ENCODE data around the gene ELP4. TPM values are rescaled to one million over a fixed set of nuclear protein-coding genes. Genes with fewer than 3 reads are reported as not detected.

The ELP4 gene
- total RNA-seq, result 10 to 100 TPM; 28.5 to 37.6 (median 32.3) TPM

DNA sequence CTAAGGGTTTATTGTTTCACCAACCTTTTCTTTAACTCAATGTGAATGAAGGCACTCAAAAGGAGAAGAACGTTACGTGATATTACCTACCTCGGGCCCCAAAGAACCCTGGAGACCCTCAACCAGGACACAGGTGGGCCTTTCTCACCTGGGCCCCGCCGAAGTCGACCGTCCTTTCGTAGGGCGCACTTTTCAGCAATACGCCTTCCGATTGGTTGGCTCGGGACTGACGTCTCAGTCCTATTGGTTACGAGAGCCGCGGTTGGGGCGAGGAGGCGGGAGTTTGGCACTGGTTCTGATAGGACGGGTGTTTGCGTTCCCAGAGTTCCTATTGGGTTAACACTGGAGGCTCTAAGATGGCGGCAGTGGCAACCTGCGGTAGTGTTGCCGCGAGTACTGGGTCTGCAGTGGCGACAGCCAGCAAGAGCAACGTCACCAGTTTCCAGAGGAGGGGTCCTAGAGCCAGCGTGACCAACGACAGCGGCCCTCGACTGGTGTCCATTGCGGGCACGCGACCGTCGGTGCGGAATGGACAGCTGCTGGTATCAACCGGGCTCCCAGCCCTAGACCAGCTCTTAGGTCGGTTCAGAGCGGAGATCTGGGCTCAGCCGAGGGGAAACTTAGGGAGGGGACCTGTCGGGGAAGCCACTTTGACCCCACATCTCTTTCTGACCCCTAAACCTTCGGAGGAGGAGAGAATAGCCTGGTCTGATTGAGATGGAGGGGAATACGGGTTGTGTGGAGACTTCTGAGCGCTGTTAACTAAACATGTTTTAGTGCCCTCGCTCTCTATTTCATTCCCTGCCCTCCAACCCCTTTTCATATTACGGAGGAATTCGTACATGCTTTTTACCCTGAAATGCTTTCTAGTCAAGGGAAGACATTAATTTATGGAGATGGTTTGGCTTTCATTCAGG is at the start of gene ELP4, which contains the start of gene IMMP1L:
Gene ELP4 (plus strand): TSS at position 339 of the 917 bp plus-strand sequence. CDS start 18 bp downstream, at position 357.
Gene IMMP1L (minus strand): TSS at position 194 of the 917 bp plus-strand sequence. CDS start 46,346 bp downstream, outside the sequence.
- peak; percentile 98 to 99 for DNase-seq (ENCODE audit: low spot score in 2 of 2)
- TF ChIP-seq POLR2A (IDR thresholded peaks at IDR 0.05), result peak in 1 of 2 donors; percentile 17
- no peak for TF ChIP-seq EP300 (IDR thresholded peaks at IDR 0.05)
- TF ChIP-seq POLR2AphosphoS5 (IDR thresholded peaks at IDR 0.05), result peak in 2 of 3 donors; percentile 35 to 47
- TF ChIP-seq, protein P1, sequence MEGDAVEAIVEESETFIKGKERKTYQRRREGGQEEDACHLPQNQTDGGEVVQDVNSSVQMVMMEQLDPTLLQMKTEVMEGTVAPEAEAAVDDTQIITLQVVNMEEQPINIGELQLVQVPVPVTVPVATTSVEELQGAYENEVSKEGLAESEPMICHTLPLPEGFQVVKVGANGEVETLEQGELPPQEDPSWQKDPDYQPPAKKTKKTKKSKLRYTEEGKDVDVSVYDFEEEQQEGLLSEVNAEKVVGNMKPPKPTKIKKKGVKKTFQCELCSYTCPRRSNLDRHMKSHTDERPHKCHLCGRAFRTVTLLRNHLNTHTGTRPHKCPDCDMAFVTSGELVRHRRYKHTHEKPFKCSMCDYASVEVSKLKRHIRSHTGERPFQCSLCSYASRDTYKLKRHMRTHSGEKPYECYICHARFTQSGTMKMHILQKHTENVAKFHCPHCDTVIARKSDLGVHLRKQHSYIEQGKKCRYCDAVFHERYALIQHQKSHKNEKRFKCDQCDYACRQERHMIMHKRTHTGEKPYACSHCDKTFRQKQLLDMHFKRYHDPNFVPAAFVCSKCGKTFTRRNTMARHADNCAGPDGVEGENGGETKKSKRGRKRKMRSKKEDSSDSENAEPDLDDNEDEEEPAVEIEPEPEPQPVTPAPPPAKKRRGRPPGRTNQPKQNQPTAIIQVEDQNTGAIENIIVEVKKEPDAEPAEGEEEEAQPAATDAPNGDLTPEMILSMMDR (IDR thresholded peaks at IDR 0.05), result no peak
- Histone ChIP-seq H3K9me3 (no peaks in the 10 kb centered on the region), H3K4me3 (peak within 1 kb of the TSS; percentile 87), H3K4me1 (peaks cover 35% of the 10 kb centered on the region), H3K27ac (peak within 1 kb of the TSS; percentile 86), H3K36me3 (no peaks in the 10 kb centered on the region), H3K27me3 (no peaks in the 10 kb centered on the region)
- 1% methylated on average over 38 of the region's 47 CpGs for WGBS

DNA sequence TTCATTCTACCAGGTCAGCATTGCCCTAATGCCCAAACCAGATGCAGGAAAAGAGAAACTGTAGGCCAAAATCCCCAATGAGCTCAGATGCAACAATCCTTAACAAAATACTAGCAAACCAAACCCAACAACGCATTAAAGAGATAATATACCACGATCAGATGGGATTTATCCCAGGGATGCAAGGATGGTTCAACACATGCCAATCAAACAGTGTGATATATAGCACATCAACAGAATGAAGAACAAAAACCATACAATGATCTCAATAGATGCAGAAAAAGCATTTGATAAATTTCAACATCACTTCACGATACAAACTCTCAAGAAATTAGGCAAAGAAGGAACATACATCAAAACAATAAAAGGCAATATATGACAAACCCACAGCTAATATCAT is 45.1 kb upstream of the ELP4 start:
- Histone ChIP-seq H3K9me3 (peaks cover 14% of the 10 kb centered on the region), H3K27me3 (no peaks in the 10 kb centered on the region), H3K36me3 (peaks cover 5% of the 10 kb centered on the region), H3K4me3 (no peak overlapping the region), H3K27ac (no peak overlapping the region), H3K4me1 (no peaks in the 10 kb centered on the region)
- WGBS, result 88% methylated on average over 3 of the region's 3 CpGs
- no peak for DNase-seq (ENCODE audit: low spot score in 2 of 2)
- no peak for TF ChIP-seq POLR2AphosphoS5 (IDR thresholded peaks at IDR 0.05)
- no peak for TF ChIP-seq POLR2A (IDR thresholded peaks at IDR 0.05)
- TF ChIP-seq EP300 (IDR thresholded peaks at IDR 0.05), result no peak
- TF ChIP-seq, protein P1 (IDR thresholded peaks at IDR 0.05), result no peak

DNA sequence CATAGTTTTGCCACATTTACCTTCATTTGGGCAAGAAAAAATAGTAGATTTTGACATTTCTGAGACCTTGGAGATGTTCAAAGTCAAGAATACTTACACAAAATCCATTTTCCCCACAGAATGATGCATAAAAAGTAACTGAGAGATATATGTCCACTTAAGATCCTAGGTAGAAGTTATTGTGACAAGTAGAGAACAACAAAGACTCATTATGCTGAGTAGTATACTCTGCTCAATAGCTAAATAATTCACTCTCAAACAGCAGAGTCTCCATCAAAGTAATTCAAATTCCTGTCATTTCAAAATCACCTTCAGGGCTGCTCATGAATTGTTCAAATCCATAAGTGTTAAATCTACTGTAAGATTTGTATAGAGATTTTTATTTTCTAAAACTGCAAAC is 35.5 kb upstream of the ELP4 start:
- no peaks in the 10 kb centered on the region for H3K27me3 ChIP-seq
- no peaks in the 10 kb centered on the region for H3K4me1 ChIP-seq
- no peaks in the 10 kb centered on the region for H3K9me3 ChIP-seq
- H3K27ac ChIP-seq, result no peak overlapping the region
- DNase-seq (ENCODE audit: low spot score in 2 of 2), result no peak
- no peak overlapping the region for H3K4me3 ChIP-seq
- H3K36me3 ChIP-seq, result no peaks in the 10 kb centered on the region
- no peak for TF ChIP-seq POLR2A (IDR thresholded peaks at IDR 0.05)
- no peak for TF ChIP-seq POLR2AphosphoS5 (IDR thresholded peaks at IDR 0.05)
- TF ChIP-seq, protein P1 (IDR thresholded peaks at IDR 0.05), result no peak
- TF ChIP-seq EP300 (IDR thresholded peaks at IDR 0.05), result no peak

GRCh38 chr11:31477528-31478222 is 31.9 kb upstream of the ELP4 start:
- no peaks in the 10 kb centered on the region for H3K4me1 ChIP-seq
- no peak overlapping the region for H3K27ac ChIP-seq
- DNase-seq (ENCODE audit: low spot score in 2 of 2), result no peak
- no peaks in the 10 kb centered on the region for H3K36me3 ChIP-seq
- no peak for TF ChIP-seq POLR2AphosphoS5 (IDR thresholded peaks at IDR 0.05)
- TF ChIP-seq, protein P1 (IDR thresholded peaks at IDR 0.05), result no peak
- TF ChIP-seq EP300 (IDR thresholded peaks at IDR 0.05), result no peak
- TF ChIP-seq POLR2A (IDR thresholded peaks at IDR 0.05), result no peak
- no peak overlapping the region for H3K4me3 ChIP-seq
- H3K27me3 ChIP-seq, result no peaks in the 10 kb centered on the region
- no peaks in the 10 kb centered on the region for H3K9me3 ChIP-seq
- 81% methylated on average over 6 of the region's 6 CpGs for WGBS

DNA sequence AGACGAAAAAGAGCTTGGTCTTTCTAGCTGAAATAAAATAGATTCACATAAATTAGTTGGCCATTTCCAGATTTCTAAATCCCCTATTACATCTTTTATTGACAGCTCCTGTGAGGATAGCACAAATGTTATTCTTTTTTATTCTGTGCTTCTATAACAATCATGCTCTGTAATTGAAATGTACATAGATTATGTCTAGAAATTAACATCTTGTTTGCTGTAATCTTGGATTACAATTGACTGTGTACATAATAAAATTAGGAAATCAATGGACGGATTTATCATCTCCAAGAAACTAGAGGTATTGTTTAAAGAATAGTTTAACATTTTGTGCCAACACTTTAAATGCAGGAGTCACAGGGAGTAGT is 31.4 kb upstream of the ELP4 start:
- no peak overlapping the region for H3K27ac ChIP-seq
- no peaks in the 10 kb centered on the region for H3K4me1 ChIP-seq
- TF ChIP-seq POLR2AphosphoS5 (IDR thresholded peaks at IDR 0.05), result no peak
- H3K27me3 ChIP-seq, result no peaks in the 10 kb centered on the region
- H3K36me3 ChIP-seq, result no peaks in the 10 kb centered on the region
- H3K4me3 ChIP-seq, result no peak overlapping the region
- H3K9me3 ChIP-seq, result no peaks in the 10 kb centered on the region
- WGBS, result 87% methylated on average over 2 of the region's 2 CpGs
- DNase-seq (ENCODE audit: low spot score in 2 of 2), result no peak
